ENCODE results near the gene KIRREL2. TPM values are rescaled to one million over a fixed set of nuclear protein-coding genes. Genes with fewer than 3 reads are reported as not detected.
"Not testable (repeated sequence)": the region's sequence is repeated elsewhere in the genome, so short reads cannot be mapped to it uniquely, and the experiment has no call there.

Gene KIRREL2
- total RNA-seq (2014; rRNA removed; shearing (Covaris generic)): 1.7 and 2.4 TPM in 2 replicates
- polyA plus RNA-seq (2015; cell fraction: cytosol; rRNA removed): 2.0 TPM in 2 replicates
- polyA plus RNA-seq (2015; cell fraction: nucleus; rRNA removed): 0.39 and 0.89 TPM in 2 replicates

- DNase-seq (ENCODE audit: low read depth, low spot score): no peak
- in situ Hi-C loops (cut with HindIII; ENCODE audit: low pct_unique_long_range_greater_than_20kb, low sequenced_read_pairs): no loop called here
Measured at GRCh38 chr19:35856546-35857149, at the start of gene KIRREL2. KIRREL2 (plus strand) TSS chr19:35856911; CDS start chr19:35857120, 209 bp downstream.

GRCh38 chr19:35807633-35808032 is 49.1 kb upstream of the KIRREL2 start:
- in situ Hi-C loops (cut with HindIII; ENCODE audit: low pct_unique_long_range_greater_than_20kb, low sequenced_read_pairs): no loop called here
- no peak for DNase-seq (ENCODE audit: low read depth, low spot score)

- no peak for DNase-seq (ENCODE audit: low read depth, low spot score)
- in situ Hi-C loops (cut with HindIII; ENCODE audit: low pct_unique_long_range_greater_than_20kb, low sequenced_read_pairs): no loop called here
Measured at GRCh38 chr19:35811317-35812219, 45.1 kb upstream of the KIRREL2 start.

GRCh38 chr19:35812220-35813042 is 44.3 kb upstream of the KIRREL2 start, which contains the start of gene PRODH2:
PRODH2 (minus strand) TSS chr19:35812845; CDS start chr19:35812805, 40 bp downstream.
- in situ Hi-C loops (cut with HindIII; ENCODE audit: low pct_unique_long_range_greater_than_20kb, low sequenced_read_pairs): no loop called here
- no peak for DNase-seq (ENCODE audit: low read depth, low spot score)

- no peak for DNase-seq (ENCODE audit: low read depth, low spot score)
- in situ Hi-C loops (cut with HindIII; ENCODE audit: low pct_unique_long_range_greater_than_20kb, low sequenced_read_pairs): no loop called here
Measured at GRCh38 chr19:35813043-35813890, 43.4 kb upstream of the KIRREL2 start.

GRCh38 chr19:35816262-35816661 is 40.4 kb upstream of the KIRREL2 start:
- DNase-seq (ENCODE audit: low read depth, low spot score): no peak
- in situ Hi-C loops (cut with HindIII; ENCODE audit: low pct_unique_long_range_greater_than_20kb, low sequenced_read_pairs): no loop called here

GRCh38 chr19:35816846-35817245 is 39.9 kb upstream of the KIRREL2 start:
- in situ Hi-C loops (cut with HindIII; ENCODE audit: low pct_unique_long_range_greater_than_20kb, low sequenced_read_pairs): no loop called here
- no peak for DNase-seq (ENCODE audit: low read depth, low spot score)

- no peak for DNase-seq (ENCODE audit: low read depth, low spot score)
- in situ Hi-C loops (cut with HindIII; ENCODE audit: low pct_unique_long_range_greater_than_20kb, low sequenced_read_pairs): no loop called here
Measured at GRCh38 chr19:35818445-35818844, 38.3 kb upstream of the KIRREL2 start.

- in situ Hi-C loops (cut with HindIII; ENCODE audit: low pct_unique_long_range_greater_than_20kb, low sequenced_read_pairs): no loop called here
- no peak for DNase-seq (ENCODE audit: low read depth, low spot score)
Measured at GRCh38 chr19:35822579-35822978, 34.1 kb upstream of the KIRREL2 start.

- in situ Hi-C loops (cut with HindIII; ENCODE audit: low pct_unique_long_range_greater_than_20kb, low sequenced_read_pairs): no loop called here
Measured at GRCh38 chr19:35824150-35824549, 32.6 kb upstream of the KIRREL2 start.

GRCh38 chr19:35828692-35829301 is 27.9 kb upstream of the KIRREL2 start:
- in situ Hi-C loops (cut with HindIII; ENCODE audit: low pct_unique_long_range_greater_than_20kb, low sequenced_read_pairs): no loop called here
- peak; percentile 66 for DNase-seq (ENCODE audit: low read depth, low spot score)

More at GRCh38 chr19:35824150-35824549, 32.6 kb upstream of the KIRREL2 start:
- DNase-seq (ENCODE audit: low read depth, low spot score): no peak

GRCh38 chr19:35830986-35831385 is 25.7 kb upstream of the KIRREL2 start:
- in situ Hi-C loops (cut with HindIII; ENCODE audit: low pct_unique_long_range_greater_than_20kb, low sequenced_read_pairs): no loop called here
- no peak for DNase-seq (ENCODE audit: low read depth, low spot score)

- in situ Hi-C loops (cut with HindIII; ENCODE audit: low pct_unique_long_range_greater_than_20kb, low sequenced_read_pairs): no loop called here
- DNase-seq (ENCODE audit: low read depth, low spot score): no peak
Measured at GRCh38 chr19:35832054-35832453, 24.7 kb upstream of the KIRREL2 start.

- DNase-seq (ENCODE audit: low read depth, low spot score): peak; percentile 25
- in situ Hi-C loops (cut with HindIII; ENCODE audit: low pct_unique_long_range_greater_than_20kb, low sequenced_read_pairs): no loop called here
Measured at GRCh38 chr19:35833972-35834371, 22.7 kb upstream of the KIRREL2 start.

- in situ Hi-C loops (cut with HindIII; ENCODE audit: low pct_unique_long_range_greater_than_20kb, low sequenced_read_pairs); DNase-seq (ENCODE audit: low read depth, low spot score): not testable (repeated sequence)
Measured at GRCh38 chr19:35836096-35836495, 20.6 kb upstream of the KIRREL2 start.

GRCh38 chr19:35841961-35842595 is 14.6 kb upstream of the KIRREL2 start:
- DNase-seq (ENCODE audit: low read depth, low spot score): no peak
- in situ Hi-C loops (cut with HindIII; ENCODE audit: low pct_unique_long_range_greater_than_20kb, low sequenced_read_pairs): no loop called here
